ENCODE results near the gene GALNT17.

Gene GALNT17

GRCh38 chr7:71403202-71403946 lies 271.4 kb downstream of the GALNT17 start:
- TF ChIP-seq CREB1 (IDR thresholded peaks at IDR 0.05; ENCODE audit: low read depth): no peak
- no peak for TF ChIP-seq MAX (IDR thresholded peaks at IDR 0.05)
- TF ChIP-seq FOXM1 (IDR thresholded peaks at IDR 0.05; ENCODE audit: borderline replicate concordance, low read depth): no peak
- no peak for TF ChIP-seq CEBPB (IDR thresholded peaks at IDR 0.05)
- TF ChIP-seq TAF1 (IDR thresholded peaks at IDR 0.05; ENCODE audit: low read depth): no peak
- no peak for TF ChIP-seq RAD21 (IDR thresholded peaks at IDR 0.05; ENCODE audit: low read depth)
- TF ChIP-seq NFIC (IDR thresholded peaks at IDR 0.05): no peak

GRCh38 chr7:71404726-71405345 lies 272.9 kb downstream of the GALNT17 start:
- TF ChIP-seq EGR1 (IDR thresholded peaks at IDR 0.05) (no peak), YY1 (IDR thresholded peaks at IDR 0.05; ENCODE audit: low read depth) (no peak), CEBPB (IDR thresholded peaks at IDR 0.05) (no peak), TCF12 (IDR thresholded peaks at IDR 0.05; ENCODE audit: low read depth) (no peak), ZBTB7A (IDR thresholded peaks at IDR 0.05; ENCODE audit: low read depth) (no peak), TAF1 (IDR thresholded peaks at IDR 0.05; ENCODE audit: low read depth) (no peak), MAX (IDR thresholded peaks at IDR 0.05) (no peak), RAD21 (IDR thresholded peaks at IDR 0.05; ENCODE audit: low read depth) (no peak), FOXM1 (IDR thresholded peaks at IDR 0.05; ENCODE audit: borderline replicate concordance, low read depth) (no peak), REST (IDR thresholded peaks at IDR 0.05; ENCODE audit: low read depth) (no peak)

- TF ChIP-seq NFIC (IDR thresholded peaks at IDR 0.05) (no peak), EGR1 (IDR thresholded peaks at IDR 0.05) (no peak), FOXM1 (IDR thresholded peaks at IDR 0.05; ENCODE audit: borderline replicate concordance, low read depth) (no peak), CEBPB (IDR thresholded peaks at IDR 0.05) (no peak), RAD21 (IDR thresholded peaks at IDR 0.05; ENCODE audit: low read depth) (no peak), REST (IDR thresholded peaks at IDR 0.05; ENCODE audit: low read depth) (no peak), EP300 (IDR thresholded peaks at IDR 0.05; ENCODE audit: borderline replicate concordance) (no peak), TEAD4 (IDR thresholded peaks at IDR 0.05) (no peak)
These were observed 276.3 kb downstream of the GALNT17 start for GRCh38 chr7:71408271-71408670.

GRCh38 chr7:71409550-71410157 lies 277.7 kb downstream of the GALNT17 start:
- no peak for TF ChIP-seq USF1 (IDR thresholded peaks at IDR 0.05)
- no peak for TF ChIP-seq EGR1 (IDR thresholded peaks at IDR 0.05)
- TF ChIP-seq FOXM1 (IDR thresholded peaks at IDR 0.05; ENCODE audit: borderline replicate concordance, low read depth): no peak
- TF ChIP-seq TEAD4 (IDR thresholded peaks at IDR 0.05): no peak
- TF ChIP-seq CEBPB (IDR thresholded peaks at IDR 0.05): no peak
- no peak for TF ChIP-seq TAF1 (IDR thresholded peaks at IDR 0.05; ENCODE audit: low read depth)
- no peak for TF ChIP-seq REST (IDR thresholded peaks at IDR 0.05; ENCODE audit: low read depth)
- no peak for TF ChIP-seq EP300 (IDR thresholded peaks at IDR 0.05; ENCODE audit: borderline replicate concordance)
- TF ChIP-seq RAD21 (IDR thresholded peaks at IDR 0.05; ENCODE audit: low read depth): no peak
- no peak for TF ChIP-seq MAX (IDR thresholded peaks at IDR 0.05)
- no peak for TF ChIP-seq TCF12 (IDR thresholded peaks at IDR 0.05; ENCODE audit: low read depth)
- TF ChIP-seq NFIC (IDR thresholded peaks at IDR 0.05): no peak
